TTC549 (cell line): ENCODE results near the gene KCTD5.

Experiments
- FAIRE-seq: peaks from 2 replicates; lab custom pipeline; 2012; peaks lifted over from hg19 to GRCh38; lab: Jason Lieb, UNC

KCTD5 gene

GRCh38 chr16:2726923-2727322 lies 44.6 kb downstream of the KCTD5 start:
- FAIRE-seq: no peak

- no peak for FAIRE-seq
Observed at GRCh38 chr16:2728034-2728433, 45.7 kb downstream of the KCTD5 start.

GRCh38 chr16:2734844-2735515 lies 52.7 kb downstream of the KCTD5 start:
- no peak for FAIRE-seq

- FAIRE-seq: no peak
Observed at GRCh38 chr16:2736476-2737237, 54.3 kb downstream of the KCTD5 start.

- FAIRE-seq: no peak
Observed at GRCh38 chr16:2737238-2737605, 54.9 kb downstream of the KCTD5 start.

GRCh38 chr16:2737895-2738418 lies 55.6 kb downstream of the KCTD5 start:
- FAIRE-seq: no peak

GRCh38 chr16:2738615-2739014 lies 56.3 kb downstream of the KCTD5 start:
- no peak for FAIRE-seq

- FAIRE-seq: no peak
Observed at GRCh38 chr16:2739625-2740430, 57.5 kb downstream of the KCTD5 start.

GRCh38 chr16:2740476-2740875 lies 58.2 kb downstream of the KCTD5 start:
- FAIRE-seq: no peak

- FAIRE-seq: no peak
Observed at GRCh38 chr16:2741168-2741567, 58.8 kb downstream of the KCTD5 start.

GRCh38 chr16:2742323-2743006 lies 60.1 kb downstream of the KCTD5 start:
- FAIRE-seq: no peak

DNA sequence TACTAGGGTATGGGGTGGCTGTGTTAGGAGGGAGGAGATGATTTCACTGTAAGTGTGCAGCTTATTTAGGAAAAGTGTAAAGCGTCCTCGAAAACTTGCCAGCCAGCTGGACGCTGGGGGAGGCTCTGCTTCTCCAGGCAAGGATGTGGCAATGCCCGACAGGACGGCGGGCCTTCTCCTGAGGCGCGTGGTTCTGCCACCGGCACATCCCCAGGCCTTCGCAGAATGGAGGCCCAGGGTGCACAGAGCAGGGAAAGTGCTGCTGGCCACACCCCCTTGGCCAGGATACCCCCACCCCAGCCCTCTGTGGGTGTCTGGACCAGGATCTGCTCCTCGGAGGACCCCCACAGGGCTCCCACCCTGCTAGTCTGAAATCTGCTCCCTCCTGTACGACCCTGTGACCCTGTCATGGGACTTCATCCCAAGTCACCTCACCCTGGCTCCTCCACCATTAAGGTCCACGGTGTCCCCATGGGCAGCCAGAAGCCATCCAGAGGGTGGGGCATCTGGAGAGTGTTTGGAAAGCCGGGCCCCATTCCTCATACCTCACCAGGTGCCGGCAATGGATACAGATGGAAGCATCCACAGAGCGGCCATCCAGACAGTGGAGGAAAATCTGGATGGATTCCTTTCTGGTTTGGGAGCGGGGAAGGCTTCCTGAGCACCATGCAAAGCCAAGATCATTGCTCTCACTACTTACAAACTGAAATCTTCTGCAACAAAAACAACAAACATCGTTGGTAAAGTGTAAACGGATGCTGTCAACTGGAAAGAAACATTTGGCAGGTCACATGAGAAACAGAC lies 60.9 kb downstream of the KCTD5 start:
- no peak for FAIRE-seq

DNA sequence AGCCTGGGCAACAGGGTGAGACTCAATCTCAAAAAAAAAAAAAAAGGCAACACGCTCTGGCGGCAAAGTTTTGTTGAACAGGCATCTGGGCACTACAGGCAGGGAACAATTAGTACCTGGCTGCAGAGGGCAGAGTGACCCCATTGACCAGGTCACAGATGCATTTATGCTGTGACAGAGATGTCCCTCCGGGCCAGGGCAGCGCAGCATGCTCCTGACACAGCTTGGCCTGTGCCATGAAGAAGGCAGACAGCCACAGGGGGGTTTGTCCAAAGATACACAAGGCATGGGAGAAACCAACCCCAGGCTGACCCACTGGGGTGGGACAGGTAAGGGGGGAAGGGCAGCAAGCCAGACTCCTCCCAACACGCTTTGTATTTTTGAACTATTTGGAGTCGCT lies 62.4 kb downstream of the KCTD5 start:
- no peak for FAIRE-seq

DNA sequence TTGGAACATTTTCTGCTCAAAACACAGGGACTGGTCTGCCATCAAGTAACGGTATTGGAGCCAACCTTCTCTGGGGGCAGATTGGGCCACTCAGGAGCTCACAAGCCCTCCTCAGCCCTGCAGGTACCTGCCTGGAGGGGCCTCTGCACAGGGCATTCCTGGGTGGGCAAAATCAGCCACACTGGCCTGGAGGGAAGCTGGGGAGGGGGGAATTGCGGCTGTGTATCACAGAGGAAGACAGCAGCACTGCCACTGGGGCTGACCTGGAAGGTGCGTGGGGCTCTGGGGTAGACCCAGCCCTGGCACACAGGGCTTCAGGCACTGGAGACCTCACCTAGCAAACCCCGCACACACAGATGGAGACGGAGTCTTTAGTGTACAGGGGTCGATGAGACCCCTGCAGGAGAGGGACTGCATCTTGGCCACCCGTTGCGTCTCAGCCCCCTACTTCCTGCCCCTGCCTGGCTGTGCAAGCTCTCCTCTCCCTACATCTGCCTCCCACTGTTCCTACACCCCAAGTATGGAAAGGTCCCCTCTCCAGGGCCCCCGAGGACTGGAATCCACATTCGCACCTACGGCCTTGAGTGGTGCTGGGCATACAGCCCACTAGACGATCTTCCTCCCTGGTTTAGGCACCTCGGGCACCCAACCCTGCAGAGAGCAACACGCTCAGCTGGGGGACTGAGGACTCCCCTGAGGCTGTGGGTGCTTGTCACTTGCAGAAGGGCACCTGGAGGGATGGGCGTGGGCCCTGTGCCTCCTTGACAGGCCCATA lies 63.0 kb downstream of the KCTD5 start:
- FAIRE-seq: no peak

GRCh38 chr16:2745961-2746360 lies 63.6 kb downstream of the KCTD5 start:
- FAIRE-seq: no peak

GRCh38 chr16:2748757-2749455 lies 66.6 kb downstream of the KCTD5 start:
- no peak for FAIRE-seq

DNA sequence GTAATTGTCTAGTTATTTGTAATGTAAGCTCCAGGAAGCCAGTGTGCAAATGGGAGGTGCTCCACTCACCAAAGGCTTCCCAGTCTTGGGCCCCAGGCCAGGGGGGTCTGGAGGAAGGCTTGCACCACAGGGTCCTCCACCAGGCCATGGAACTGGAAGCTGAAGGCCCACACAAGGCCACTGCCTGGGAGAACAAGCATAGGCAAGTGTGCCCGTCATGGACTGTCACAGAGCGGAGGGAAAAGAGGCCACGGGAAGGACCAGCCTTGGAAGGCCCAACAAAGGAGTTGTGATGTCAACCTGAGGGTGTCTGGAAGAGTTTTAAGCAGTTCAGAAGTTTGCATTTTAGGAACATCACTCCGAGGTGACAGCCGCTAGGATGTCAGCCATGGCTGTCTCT lies 67.2 kb downstream of the KCTD5 start:
- FAIRE-seq: no peak

GRCh38 chr16:2749936-2750335 lies 67.6 kb downstream of the KCTD5 start:
- no peak for FAIRE-seq

DNA sequence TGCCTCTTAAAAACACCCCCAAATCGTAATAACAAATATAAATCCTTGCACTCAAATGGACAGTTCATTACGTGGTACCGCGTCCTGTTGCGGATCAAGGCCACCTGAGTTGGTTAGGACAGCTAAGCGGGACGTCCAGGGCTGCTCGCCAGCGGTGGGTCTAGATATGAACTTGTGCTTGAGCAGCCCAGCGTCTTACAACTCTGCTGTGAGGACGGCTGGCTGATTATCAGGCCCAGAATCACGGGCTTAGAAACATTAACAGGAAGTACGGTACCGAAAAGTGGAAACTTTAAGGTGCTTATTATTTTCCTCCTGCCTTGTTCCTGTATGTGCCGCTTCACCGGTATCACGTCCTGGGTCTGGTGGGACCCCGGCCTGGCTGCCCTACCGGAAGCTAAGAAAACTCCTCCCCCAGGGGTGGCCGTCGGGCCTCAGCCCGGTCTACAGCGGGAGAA lies 69.3 kb downstream of the KCTD5 start:
- no peak for FAIRE-seq
